ENCODE measurements around the gene EFCAB11.

DNA sequence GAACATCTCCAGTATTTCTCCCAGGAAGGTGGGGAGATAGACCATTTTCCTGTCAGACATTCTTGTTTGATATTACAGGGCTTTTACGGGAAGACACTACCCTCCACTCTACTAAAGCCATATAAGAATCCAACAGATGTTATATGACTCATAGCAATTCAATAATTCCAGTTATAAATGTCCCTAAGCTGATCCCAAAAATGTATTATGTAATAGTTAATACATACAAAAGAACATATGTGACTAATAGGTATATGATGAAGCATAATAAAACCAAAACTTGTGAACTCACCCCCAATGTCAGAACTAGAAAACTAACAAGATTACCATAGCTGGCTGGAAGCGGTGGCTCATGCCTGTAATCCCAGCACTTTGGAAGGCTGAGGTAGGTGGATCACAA, 84.2 kb downstream of the EFCAB11 start:
- no peak for TF ChIP-seq CREB1 (IDR thresholded peaks at IDR 0.05; ENCODE audit: low read depth)
- TF ChIP-seq EP300 (IDR thresholded peaks at IDR 0.05; ENCODE audit: borderline replicate concordance) = no peak
- TF ChIP-seq TCF12 (IDR thresholded peaks at IDR 0.05; ENCODE audit: low read depth) = no peak
- TF ChIP-seq, protein P1, sequence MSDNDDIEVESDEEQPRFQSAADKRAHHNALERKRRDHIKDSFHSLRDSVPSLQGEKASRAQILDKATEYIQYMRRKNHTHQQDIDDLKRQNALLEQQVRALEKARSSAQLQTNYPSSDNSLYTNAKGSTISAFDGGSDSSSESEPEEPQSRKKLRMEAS (IDR thresholded peaks at IDR 0.05) = no peak
- no peak for TF ChIP-seq NFIC (IDR thresholded peaks at IDR 0.05)
- TF ChIP-seq YY1 (IDR thresholded peaks at IDR 0.05; ENCODE audit: low read depth) = no peak
- TF ChIP-seq ZBTB7A (IDR thresholded peaks at IDR 0.05; ENCODE audit: low read depth) = no peak
